ACC112 (cell line): ENCODE data around the gene C2CD3.

ENCODE experiments used
- H2AFZ ChIP-seq: fragments of 200-600 bp; sonication (generic); one replicate; pipeline ENCODE4 v1.6.0; 2017; ENCODE audit warnings: antibody characterized with exemption, low read length; ENCODE audit not compliant: unreplicated experiment
- H3K27ac ChIP-seq: fragments of 200-600 bp; sonication (generic); 2 replicates; pipeline ENCODE4 v1.5.1; 2014; ENCODE audit warnings: low read depth, mild to moderate bottlenecking, antibody characterized with exemption, low read length, moderate library complexity
- H3K27me3 ChIP-seq: fragments of 200-600 bp; sonication (generic); 2 replicates; pipeline ENCODE4 v1.6.1; 2014; ENCODE audit warnings: mild to moderate bottlenecking, antibody characterized with exemption, low read length, moderate library complexity, mixed read lengths; ENCODE audit not compliant: insufficient read depth
- H3K36me3 ChIP-seq: fragments of 200-600 bp; sonication (generic); 2 replicates; pipeline ENCODE4 v1.6.1; 2016; ENCODE audit warnings: mild to moderate bottlenecking, antibody characterized with exemption, low read length, moderate library complexity, mixed read lengths; ENCODE audit not compliant: insufficient read depth
- H3K4me1 ChIP-seq: fragments of 200-600 bp; sonication (generic); one replicate; pipeline ENCODE4 v1.6.1; 2016; ENCODE audit warnings: low read length, mixed read lengths; ENCODE audit not compliant: insufficient read depth, unreplicated experiment, control insufficient read depth
- H3K4me3 ChIP-seq: fragments of 200-600 bp; sonication (generic); 2 replicates; pipeline ENCODE4 v1.5.1; 2014; ENCODE audit warnings: mild to moderate bottlenecking, low read depth, low read length
- H3K79me2 ChIP-seq: fragments of 200-600 bp; sonication (generic); one replicate; pipeline ENCODE4 v1.6.0; 2016; ENCODE audit warnings: low read length; ENCODE audit not compliant: control insufficient read depth, unreplicated experiment, insufficient read depth

Gene C2CD3

DNA sequence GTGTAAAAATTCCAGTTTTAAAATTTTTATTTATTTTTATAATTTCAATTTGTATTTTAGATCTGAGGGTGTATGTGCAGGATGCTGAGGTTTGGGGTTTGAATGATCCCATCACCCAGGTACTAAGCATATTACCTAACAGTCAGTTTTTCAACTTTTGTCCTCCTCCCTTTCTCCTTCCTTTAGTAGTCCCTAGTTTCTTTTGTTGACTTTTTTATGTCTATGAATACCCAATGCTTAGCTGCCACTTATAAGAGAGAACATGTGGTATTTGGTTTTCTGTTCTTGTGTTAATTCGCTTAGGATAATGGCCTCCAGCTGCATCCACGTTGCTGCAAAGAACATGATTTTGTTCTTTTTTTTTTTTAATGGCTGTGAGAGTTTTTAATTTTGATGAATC lies 126.3 kb downstream of the C2CD3 start:
- Histone ChIP-seq H3K27ac (no peak overlapping the region), H3K79me2 (no peaks in the 10 kb centered on the region), H3K27me3 (no peaks in the 10 kb centered on the region), H3K4me1 (no peaks in the 10 kb centered on the region), H3K36me3 (peaks cover 14% of the 10 kb centered on the region), H3K4me3 (no peak overlapping the region), H2AFZ (no peak overlapping the region)

DNA sequence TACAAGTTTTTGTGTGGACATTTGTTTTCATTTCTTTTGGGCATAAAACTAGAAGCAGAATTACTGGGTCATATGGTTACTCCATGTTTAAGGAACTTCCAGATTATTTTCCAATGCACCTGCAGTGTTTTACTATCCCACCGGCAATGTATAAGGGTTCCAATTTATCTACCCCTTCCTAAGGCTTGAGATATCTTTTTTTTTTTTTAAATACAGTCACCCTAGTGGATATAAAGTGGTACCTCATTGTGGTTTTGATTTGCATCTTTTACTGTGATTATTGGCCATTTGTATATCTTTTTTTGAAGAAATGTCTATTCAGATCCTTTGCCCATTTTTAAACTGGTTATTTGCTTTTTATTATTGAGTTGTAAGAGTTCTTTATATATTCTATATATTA lies 127.4 kb downstream of the C2CD3 start:
- Histone ChIP-seq H3K79me2 (no peaks in the 10 kb centered on the region), H3K4me1 (no peaks in the 10 kb centered on the region), H3K36me3 (peaks cover 19% of the 10 kb centered on the region), H3K27ac (no peak overlapping the region), H3K27me3 (no peaks in the 10 kb centered on the region), H3K4me3 (no peak overlapping the region), H2AFZ (no peak overlapping the region)

DNA sequence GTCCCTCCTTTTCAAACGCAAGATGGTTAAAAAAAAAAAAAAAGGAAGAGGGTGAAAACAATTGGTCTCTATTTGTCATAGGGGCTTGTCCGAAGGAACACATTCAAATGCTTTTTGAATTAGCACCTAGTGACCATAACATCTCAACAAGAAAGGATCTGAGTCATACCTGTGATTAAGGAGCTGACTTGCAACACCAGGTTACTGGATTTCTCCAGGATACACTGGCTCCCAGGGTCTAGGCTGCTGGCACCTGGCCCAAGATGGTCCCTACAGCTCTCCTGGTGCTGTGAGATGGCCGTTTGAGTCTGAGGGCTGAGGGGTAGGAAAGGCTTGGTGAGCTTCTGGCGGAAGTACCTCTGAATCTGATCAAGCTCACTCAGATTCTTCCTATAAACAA lies 133.5 kb downstream of the C2CD3 start:
- Histone ChIP-seq H3K4me1 (no peaks in the 10 kb centered on the region), H3K79me2 (no peaks in the 10 kb centered on the region), H3K4me3 (no peak overlapping the region), H3K36me3 (peaks cover 11% of the 10 kb centered on the region), H3K27me3 (no peaks in the 10 kb centered on the region), H2AFZ (no peak overlapping the region), H3K27ac (no peak overlapping the region)

DNA sequence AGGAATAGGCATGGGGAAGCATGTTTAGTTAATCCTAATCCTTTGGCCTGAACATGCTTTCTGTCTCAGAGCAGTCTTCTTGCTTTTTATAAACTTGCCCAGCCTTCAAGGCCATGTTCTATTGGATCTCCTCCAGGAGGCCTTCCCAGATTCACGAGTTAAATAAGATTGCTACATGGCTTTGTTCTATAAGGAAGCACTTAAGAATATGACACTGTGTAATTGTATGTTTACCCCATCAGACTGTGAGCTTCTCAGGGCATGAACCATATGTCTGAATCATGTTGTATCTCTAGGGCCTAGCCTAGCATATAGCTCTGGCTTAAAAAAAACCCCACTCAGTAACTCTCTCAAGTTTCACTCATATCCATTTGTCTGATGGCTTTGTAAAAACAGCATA lies 135.5 kb downstream of the C2CD3 start:
- Histone ChIP-seq H3K27me3 (no peaks in the 10 kb centered on the region), H3K27ac (no peak overlapping the region), H2AFZ (no peak overlapping the region), H3K4me1 (no peaks in the 10 kb centered on the region), H3K36me3 (peaks cover 11% of the 10 kb centered on the region), H3K79me2 (no peaks in the 10 kb centered on the region), H3K4me3 (no peak overlapping the region)

DNA sequence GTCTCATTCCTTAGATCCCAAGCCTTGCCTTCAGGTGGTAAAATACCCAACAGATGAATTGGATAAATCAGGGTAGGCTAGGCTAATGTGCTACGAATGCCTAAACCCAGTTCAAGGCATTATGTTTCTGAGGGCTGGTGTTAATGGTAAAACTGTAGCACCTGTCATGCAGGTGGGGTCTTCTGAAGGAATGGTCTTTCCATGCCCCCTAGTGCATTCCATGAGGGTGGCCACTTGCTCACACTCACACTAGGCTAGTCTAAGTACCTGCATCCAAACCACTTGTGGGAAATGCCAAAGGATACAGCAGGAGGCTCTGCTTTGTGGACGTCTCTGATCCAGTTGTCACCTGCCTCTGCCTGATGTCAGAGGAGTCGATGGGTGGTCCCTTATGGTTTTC lies 137.8 kb downstream of the C2CD3 start:
- H2AFZ ChIP-seq, result no peak overlapping the region
- no peaks in the 10 kb centered on the region for H3K4me1 ChIP-seq
- peaks cover 3% of the 10 kb centered on the region; the same call in 1 of the 2 replicates for H3K36me3 ChIP-seq
- no peaks in the 10 kb centered on the region for H3K27me3 ChIP-seq
- no peak overlapping the region for H3K27ac ChIP-seq
- H3K4me3 ChIP-seq, result no peak overlapping the region
- H3K79me2 ChIP-seq, result no peaks in the 10 kb centered on the region

DNA sequence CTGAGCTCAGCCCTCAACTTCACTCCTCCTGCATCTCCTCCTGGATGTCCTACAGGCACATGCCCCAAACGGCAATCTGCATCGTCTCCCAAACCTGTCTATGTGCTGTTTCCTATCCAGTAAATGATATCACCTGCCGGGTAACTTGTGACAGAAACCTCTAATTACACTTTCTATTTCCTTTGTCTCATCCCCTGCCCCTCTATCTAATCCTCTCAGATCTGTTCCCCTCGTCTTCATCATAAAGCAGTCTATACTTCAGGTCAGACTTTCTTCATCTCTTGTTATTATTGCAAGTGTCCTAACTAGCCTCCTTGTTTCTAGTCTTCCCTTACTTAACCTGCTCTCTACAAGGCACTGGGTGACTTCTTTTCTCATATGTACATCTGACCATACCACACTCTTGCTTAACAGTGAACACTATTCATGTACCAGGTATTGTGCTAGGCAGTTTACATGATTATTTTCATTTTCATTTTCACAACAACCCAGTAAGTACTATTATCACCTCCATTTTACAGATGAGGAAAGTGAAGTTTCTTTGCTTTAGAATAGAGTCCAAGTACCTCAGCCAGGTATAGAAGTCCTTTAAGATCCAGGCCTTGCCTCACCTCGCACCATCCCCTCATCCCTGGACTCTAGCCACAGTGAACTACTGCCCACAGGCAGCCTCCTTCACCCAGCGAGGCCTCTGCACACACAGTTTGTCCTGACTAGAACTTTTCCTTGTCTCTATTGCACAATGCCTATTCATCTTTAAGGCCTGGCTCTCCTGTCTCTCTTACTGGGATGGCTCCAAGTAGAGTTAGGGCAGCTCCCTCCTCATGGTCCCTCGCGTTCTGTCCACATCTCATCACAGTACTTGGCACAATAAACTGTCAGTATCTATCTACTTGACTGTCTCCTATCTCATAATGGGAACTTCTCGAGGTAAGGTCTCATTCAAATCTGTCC lies 139.8 kb downstream of the C2CD3 start:
- H3K27me3 ChIP-seq, result no peaks in the 10 kb centered on the region
- H3K79me2 ChIP-seq, result no peaks in the 10 kb centered on the region
- no peak overlapping the region for H3K4me3 ChIP-seq
- no peak overlapping the region for H3K27ac ChIP-seq
- H2AFZ ChIP-seq, result no peak overlapping the region
- H3K36me3 ChIP-seq, result no peaks in the 10 kb centered on the region
- peaks cover 12% of the 10 kb centered on the region for H3K4me1 ChIP-seq

DNA sequence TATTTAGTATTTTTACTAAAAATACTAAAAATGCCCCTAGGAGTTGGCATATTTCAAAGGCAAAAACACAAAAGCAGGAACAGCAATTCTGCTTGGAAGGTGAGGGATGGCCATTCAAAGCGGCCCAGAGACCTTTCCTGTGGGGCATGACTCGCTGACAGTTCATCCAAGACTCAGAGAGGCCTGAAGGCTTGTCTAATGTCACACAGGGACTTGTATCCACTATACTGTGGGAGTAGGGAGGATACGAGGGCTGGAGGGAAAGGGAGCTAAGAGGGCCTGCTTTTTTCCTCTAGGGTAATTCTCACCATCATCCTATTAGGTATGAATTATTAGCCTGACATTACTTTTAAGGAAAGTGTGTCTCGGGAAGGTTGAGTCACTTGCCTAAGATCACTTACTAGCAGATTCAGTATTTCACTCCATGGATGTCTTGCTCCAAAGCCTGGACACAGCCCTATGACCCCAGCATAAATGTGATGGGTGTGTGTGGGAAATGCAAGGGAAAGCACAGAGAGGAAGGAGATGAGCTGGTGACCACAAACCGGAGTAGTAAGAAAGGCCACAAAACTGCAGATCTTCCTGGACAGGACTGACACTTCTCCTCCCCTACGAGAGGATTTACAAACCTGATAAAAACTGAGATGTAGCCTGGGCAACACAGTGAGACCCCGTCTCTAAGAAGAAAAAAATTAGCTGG lies 145.2 kb downstream of the C2CD3 start:
- Histone ChIP-seq H3K4me1 (peaks cover 26% of the 10 kb centered on the region), H3K27ac (peak overlapping the region; percentile 80), H3K79me2 (no peaks in the 10 kb centered on the region), H3K27me3 (no peaks in the 10 kb centered on the region), H3K4me3 (no peak overlapping the region; the same call in 1 of the 2 replicates), H2AFZ (no peak overlapping the region), H3K36me3 (no peaks in the 10 kb centered on the region)

DNA sequence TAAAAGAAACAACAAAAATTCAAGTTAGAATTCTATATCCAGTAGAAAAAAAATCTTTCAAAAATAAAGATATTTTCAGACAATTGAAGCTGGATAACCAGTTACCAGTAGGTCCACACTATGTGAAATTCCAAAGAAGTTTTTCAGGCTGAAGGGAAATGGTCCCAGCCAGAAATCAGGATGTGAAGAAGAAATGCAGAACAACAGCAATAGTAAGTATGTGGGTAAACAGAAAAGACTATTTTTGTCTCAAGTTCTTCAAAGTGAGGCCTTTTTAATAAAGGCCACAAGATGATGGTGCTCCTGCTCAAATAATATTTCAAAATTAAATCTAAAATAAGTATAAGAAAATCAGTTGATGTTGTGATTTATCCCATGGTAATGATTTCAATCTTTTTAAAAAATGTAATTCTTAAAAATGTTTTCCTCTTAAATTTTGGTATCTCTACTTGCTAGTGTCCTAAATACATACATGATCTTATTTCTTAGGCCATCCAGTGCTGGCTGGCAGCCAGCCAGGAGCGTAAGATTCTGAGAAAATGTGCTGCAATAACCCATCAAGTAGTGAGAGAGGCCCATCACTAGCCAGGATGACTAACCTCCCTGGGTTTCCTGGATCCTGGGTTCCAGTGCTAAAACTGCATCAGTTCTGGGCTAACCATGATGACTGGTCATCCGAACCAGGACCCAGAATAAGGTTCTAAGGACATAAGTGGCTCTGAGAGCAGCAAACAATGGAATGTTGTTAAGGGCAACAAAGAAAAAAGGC lies 146.4 kb downstream of the C2CD3 start:
- H3K36me3 ChIP-seq, result no peaks in the 10 kb centered on the region
- H3K27ac ChIP-seq, result peak overlapping the region; percentile 80
- no peaks in the 10 kb centered on the region for H3K79me2 ChIP-seq
- H3K4me1 ChIP-seq, result peaks cover 36% of the 10 kb centered on the region
- no peak overlapping the region for H2AFZ ChIP-seq
- no peaks in the 10 kb centered on the region for H3K27me3 ChIP-seq
- no peak overlapping the region for H3K4me3 ChIP-seq

DNA sequence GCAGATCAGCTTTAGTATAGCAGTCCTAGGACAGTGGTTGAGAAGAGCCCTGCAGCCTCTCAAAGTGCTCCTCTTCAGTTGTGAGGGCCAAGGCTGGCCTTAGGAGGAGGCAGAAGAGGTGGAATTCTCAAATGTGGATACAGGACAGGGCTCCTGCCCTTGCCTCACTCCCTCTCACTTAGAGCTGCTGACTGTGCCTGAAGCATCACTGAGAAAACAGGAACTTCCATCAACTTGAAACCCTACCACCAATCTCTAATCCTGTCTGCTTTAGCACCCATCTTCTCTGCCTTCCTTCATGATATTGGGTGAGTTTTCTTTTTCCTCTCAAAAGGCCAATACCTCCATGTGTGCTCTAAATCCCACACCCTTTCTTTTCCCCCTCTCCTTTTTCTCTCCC lies 147.5 kb downstream of the C2CD3 start:
- Histone ChIP-seq H3K4me3 (no peak overlapping the region), H3K4me1 (peaks cover 48% of the 10 kb centered on the region), H3K36me3 (no peaks in the 10 kb centered on the region), H3K27me3 (no peaks in the 10 kb centered on the region), H3K27ac (no peak overlapping the region), H3K79me2 (no peaks in the 10 kb centered on the region), H2AFZ (no peak overlapping the region)

DNA sequence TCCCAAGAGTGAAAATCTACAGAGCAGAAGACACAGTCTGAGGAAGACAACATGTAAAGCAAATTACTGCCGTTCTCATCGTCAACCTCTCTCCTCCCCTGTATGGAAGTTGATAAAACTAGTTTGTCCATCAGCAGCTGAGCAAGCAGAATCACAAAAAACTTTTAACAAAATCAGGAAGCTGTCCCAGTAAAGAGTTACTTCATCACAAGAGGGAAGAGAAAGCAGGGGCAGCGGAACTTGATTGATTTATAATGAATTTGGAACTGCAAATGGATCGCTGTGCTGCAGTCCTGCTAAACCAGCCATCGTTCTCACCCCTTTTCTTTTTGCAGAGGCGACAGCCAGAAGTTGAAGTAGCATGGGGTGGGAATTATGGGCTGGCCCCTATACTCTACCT lies 148.3 kb downstream of the C2CD3 start:
- Histone ChIP-seq H3K4me3 (no peak overlapping the region), H3K79me2 (no peaks in the 10 kb centered on the region), H2AFZ (no peak overlapping the region), H3K27me3 (no peaks in the 10 kb centered on the region), H3K4me1 (peaks cover 54% of the 10 kb centered on the region), H3K27ac (no peak overlapping the region), H3K36me3 (no peaks in the 10 kb centered on the region)
